HEK293 (cell line): ENCODE data around the gene GTF2IRD1.

Experiments
- CTCF ChIA-PET: fragments of 350-600 bp; formaldehyde crosslinking; extraction: SDS; loops from one replicate; lab custom pipeline; 2021; ENCODE audit warnings: antibody characterized with exemption; lab: Yijun Ruan, JAX
- POLR2A ChIA-PET: fragments of 300-600 bp; formaldehyde crosslinking; extraction: SDS; loops from one replicate; lab custom pipeline; 2020; ENCODE audit warnings: antibody characterized with exemption, inconsistent platforms; lab: Yijun Ruan, JAX
- H3K27ac ChIP-seq: fragments of 200-500 bp; sonication (Bioruptor generic); 2 replicates; pipeline ENCODE4 v1.5.1; 2014; ENCODE audit warnings: low read depth, low read length, control low read depth, inconsistent platforms; ENCODE audit errors: extremely low read depth
- H3K36me3 ChIP-seq, 2 experiments: fragments of 200-500 bp in 1 of 2; sonication (Bioruptor generic) in 1 of 2; 1 replicate in 1 of 2; 2 replicates in 1 of 2; pipeline ENCODE4 v1.5.1; 2014 to 2017; ENCODE audit warnings: inconsistent platforms in 2 of 2, low read length in 2 of 2; ENCODE audit not compliant: control insufficient read depth in 2 of 2, insufficient read depth in 1 of 2
- H3K4me1 ChIP-seq: fragments of 200-500 bp; sonication (Bioruptor generic); 2 replicates; pipeline ENCODE4 v1.5.1; 2014; ENCODE audit warnings: mild to moderate bottlenecking, low read length, inconsistent platforms; ENCODE audit not compliant: control insufficient read depth, insufficient read depth
- H3K4me3 ChIP-seq: 2 replicates; pipeline ENCODE4 v1.5.1; 2011; ENCODE audit warnings: low read depth, mild to moderate bottlenecking, control low read depth, low read length, moderate library complexity
- H3K9me3 ChIP-seq: fragments of 200-500 bp; sonication (Bioruptor generic); 2 replicates; pipeline ENCODE4 v1.5.1; 2014; ENCODE audit warnings: low read depth, low read length, inconsistent platforms; ENCODE audit not compliant: control insufficient read depth, insufficient read depth
- BCL11B ChIP-seq: fragments of 450-650 bp; formaldehyde crosslinking; IDR thresholded peaks from 2 replicates; pipeline ENCODE4 v1.5.1; 2016; ENCODE audit warnings: low read depth, missing biosample characterization, missing genetic modification characterization
- GLI2 ChIP-seq: fragments of 450-650 bp; formaldehyde crosslinking; IDR thresholded peaks from 2 replicates; pipeline ENCODE4; 2017; ENCODE audit warnings: missing biosample characterization, missing genetic modification characterization, low read depth, borderline replicate concordance
- GLIS2 ChIP-seq: fragments of 450-650 bp; formaldehyde crosslinking; IDR thresholded peaks from 2 replicates; pipeline ENCODE4 v1.5.1; 2016; ENCODE audit warnings: missing biosample characterization, missing genetic modification characterization
- MEIS1 ChIP-seq: sonication (generic); formaldehyde crosslinking; IDR thresholded peaks from 2 replicates; pipeline ENCODE4 v1.8.1; 2022; ENCODE audit warnings: missing genetic modification reagents, mild to moderate bottlenecking, borderline replicate concordance
- SALL2 ChIP-seq: fragments of 450-650 bp; formaldehyde crosslinking; IDR thresholded peaks from 2 replicates; pipeline ENCODE4 v1.5.0; 2017; ENCODE audit warnings: missing biosample characterization, mild to moderate bottlenecking, missing genetic modification characterization, borderline replicate concordance
- ZBTB8A ChIP-seq: fragments of 450-650 bp; formaldehyde crosslinking; IDR thresholded peaks from 2 replicates; pipeline ENCODE4 v1.5.1; 2016; ENCODE audit warnings: missing biosample characterization, missing genetic modification characterization
- ZFHX2 ChIP-seq: fragments of 450-650 bp; formaldehyde crosslinking; conservative IDR thresholded peaks from 2 replicates; pipeline ENCODE4 v1.5.1; 2016; ENCODE audit warnings: missing biosample characterization, missing genetic modification characterization
- ZFP3 ChIP-seq: fragments of 450-650 bp; formaldehyde crosslinking; IDR thresholded peaks from 2 replicates; pipeline ENCODE4 v1.5.1; 2016; ENCODE audit warnings: low read depth, missing biosample characterization, missing genetic modification characterization
- ZNF132 ChIP-seq: fragments of 450-650 bp; formaldehyde crosslinking; IDR thresholded peaks from 2 replicates; pipeline ENCODE4 v1.5.1; 2017; ENCODE audit warnings: missing biosample characterization, missing genetic modification characterization, borderline replicate concordance
- ZNF184 ChIP-seq: fragments of 450-650 bp; IDR thresholded peaks from 2 replicates; pipeline ENCODE4 v1.5.1; 2018; ENCODE audit warnings: missing biosample characterization, mild to moderate bottlenecking, missing genetic modification characterization
- ZNF341 ChIP-seq: fragments of 450-650 bp; formaldehyde crosslinking; IDR thresholded peaks from 2 replicates; pipeline ENCODE4; 2016; ENCODE audit warnings: low read depth, missing biosample characterization, missing genetic modification characterization
- ZNF48 ChIP-seq: fragments of 450-650 bp; formaldehyde crosslinking; IDR thresholded peaks from 2 replicates; pipeline ENCODE4 v1.5.1; 2016; ENCODE audit warnings: missing biosample characterization, missing genetic modification characterization
- ZNF530 ChIP-seq: fragments of 450-650 bp; formaldehyde crosslinking; IDR thresholded peaks from 2 replicates; pipeline ENCODE4 v1.5.1; 2016; ENCODE audit warnings: low read depth, missing biosample characterization, missing genetic modification characterization
- ZNF600 ChIP-seq: fragments of 450-650 bp; formaldehyde crosslinking; IDR thresholded peaks from 2 replicates; pipeline ENCODE4 v1.5.1; 2016; ENCODE audit warnings: missing biosample characterization, missing genetic modification characterization
- ZNF610 ChIP-seq: fragments of 450-650 bp; formaldehyde crosslinking; IDR thresholded peaks from 2 replicates; pipeline ENCODE4 v1.5.1; 2016; ENCODE audit warnings: missing biosample characterization, missing genetic modification characterization, borderline replicate concordance
- ZNF791 ChIP-seq: fragments of 450-650 bp; formaldehyde crosslinking; IDR thresholded peaks from 2 replicates; pipeline ENCODE4 v1.5.1; 2016; ENCODE audit warnings: missing biosample characterization, missing genetic modification characterization
- TF ChIP-seq, protein P1 (sequence below): fragments of 450-650 bp; formaldehyde crosslinking; IDR thresholded peaks from 2 replicates; pipeline ENCODE4 v1.5.1; 2016; ENCODE audit warnings: missing biosample characterization, missing genetic modification characterization
- TF ChIP-seq, protein P2 (sequence below): fragments of 450-650 bp; formaldehyde crosslinking; IDR thresholded peaks from 2 replicates; pipeline ENCODE4 v1.5.1; 2017; ENCODE audit warnings: missing biosample characterization, missing genetic modification characterization
- TF ChIP-seq, protein P3 (sequence below): fragments of 450-650 bp; formaldehyde crosslinking; IDR thresholded peaks from 2 replicates; pipeline ENCODE4 v1.5.1; 2017; ENCODE audit warnings: missing biosample characterization, missing genetic modification characterization

GTF2IRD1 gene

DNA sequence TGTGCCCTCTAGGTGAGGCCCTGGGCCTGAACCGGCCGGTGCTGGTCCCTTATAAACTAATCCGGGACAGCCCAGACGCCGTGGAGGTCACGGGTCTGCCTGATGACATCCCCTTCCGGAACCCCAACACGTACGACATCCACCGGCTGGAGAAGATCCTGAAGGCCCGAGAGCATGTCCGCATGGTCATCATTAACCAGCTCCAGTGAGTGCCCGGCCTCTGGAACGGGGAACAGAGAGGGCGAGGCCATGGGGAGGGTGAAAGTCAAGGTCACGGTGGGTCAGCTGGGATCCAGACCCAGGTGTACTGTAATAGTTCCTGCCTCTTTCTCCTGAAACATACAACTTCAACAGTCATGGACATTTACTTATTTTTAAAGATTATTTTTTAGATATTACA lies 137.1 kb downstream of the GTF2IRD1 start (continued):
- TF ChIP-seq, protein P1, sequence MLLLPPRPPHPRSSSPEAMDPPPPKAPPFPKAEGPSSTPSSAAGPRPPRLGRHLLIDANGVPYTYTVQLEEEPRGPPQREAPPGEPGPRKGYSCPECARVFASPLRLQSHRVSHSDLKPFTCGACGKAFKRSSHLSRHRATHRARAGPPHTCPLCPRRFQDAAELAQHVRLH (tag by site-specific recombination): no peak
- TF ChIP-seq ZNF791 (no peak), SALL2 (no peak), ZFP3 (tag by site-specific recombination) (no peak), ZNF184 (tag by site-specific recombination) (no peak), GLI2 (tag by site-specific recombination) (no peak), BCL11B (tag by site-specific recombination) (no peak)
- TF ChIP-seq, protein P2, sequence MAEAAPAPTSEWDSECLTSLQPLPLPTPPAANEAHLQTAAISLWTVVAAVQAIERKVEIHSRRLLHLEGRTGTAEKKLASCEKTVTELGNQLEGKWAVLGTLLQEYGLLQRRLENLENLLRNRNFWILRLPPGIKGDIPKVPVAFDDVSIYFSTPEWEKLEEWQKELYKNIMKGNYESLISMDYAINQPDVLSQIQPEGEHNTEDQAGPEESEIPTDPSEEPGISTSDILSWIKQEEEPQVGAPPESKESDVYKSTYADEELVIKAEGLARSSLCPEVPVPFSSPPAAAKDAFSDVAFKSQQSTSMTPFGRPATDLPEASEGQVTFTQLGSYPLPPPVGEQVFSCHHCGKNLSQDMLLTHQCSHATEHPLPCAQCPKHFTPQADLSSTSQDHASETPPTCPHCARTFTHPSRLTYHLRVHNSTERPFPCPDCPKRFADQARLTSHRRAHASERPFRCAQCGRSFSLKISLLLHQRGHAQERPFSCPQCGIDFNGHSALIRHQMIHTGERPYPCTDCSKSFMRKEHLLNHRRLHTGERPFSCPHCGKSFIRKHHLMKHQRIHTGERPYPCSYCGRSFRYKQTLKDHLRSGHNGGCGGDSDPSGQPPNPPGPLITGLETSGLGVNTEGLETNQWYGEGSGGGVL: no peak

DNA sequence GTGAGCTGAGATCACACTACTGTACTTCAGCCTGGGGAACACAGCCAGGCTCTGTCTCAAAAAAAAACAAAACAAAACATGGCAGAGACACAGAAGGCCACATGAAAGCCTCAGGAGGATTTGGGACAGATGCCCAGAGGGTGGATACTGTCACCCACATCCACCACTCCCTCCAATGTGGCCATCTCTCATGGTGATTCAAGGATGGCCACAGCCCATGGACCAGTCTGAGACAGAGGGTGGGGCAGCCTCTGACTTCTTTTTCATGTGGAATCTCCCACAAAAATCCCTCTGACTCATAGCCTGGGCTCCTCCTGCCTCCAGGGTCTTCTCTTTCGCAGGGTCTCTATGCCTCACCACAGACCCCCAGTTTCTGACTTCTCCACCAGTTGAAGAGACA lies 144.9 kb downstream of the GTF2IRD1 start:
- H3K9me3 ChIP-seq: no peaks in the 10 kb centered on the region
- CTCF ChIA-PET: interaction anchor here (0.6 kb wide), 2 partner anchors 90 to 308 kb away, joined by 3 read pairs; no protein-coding TSS in a partner anchor
- H3K27ac ChIP-seq: no peak overlapping the region
- TF ChIP-seq ZNF600 (tag by site-specific recombination): no peak
- no peak for TF ChIP-seq ZBTB8A (tag by site-specific recombination)
- TF ChIP-seq, protein P3, sequence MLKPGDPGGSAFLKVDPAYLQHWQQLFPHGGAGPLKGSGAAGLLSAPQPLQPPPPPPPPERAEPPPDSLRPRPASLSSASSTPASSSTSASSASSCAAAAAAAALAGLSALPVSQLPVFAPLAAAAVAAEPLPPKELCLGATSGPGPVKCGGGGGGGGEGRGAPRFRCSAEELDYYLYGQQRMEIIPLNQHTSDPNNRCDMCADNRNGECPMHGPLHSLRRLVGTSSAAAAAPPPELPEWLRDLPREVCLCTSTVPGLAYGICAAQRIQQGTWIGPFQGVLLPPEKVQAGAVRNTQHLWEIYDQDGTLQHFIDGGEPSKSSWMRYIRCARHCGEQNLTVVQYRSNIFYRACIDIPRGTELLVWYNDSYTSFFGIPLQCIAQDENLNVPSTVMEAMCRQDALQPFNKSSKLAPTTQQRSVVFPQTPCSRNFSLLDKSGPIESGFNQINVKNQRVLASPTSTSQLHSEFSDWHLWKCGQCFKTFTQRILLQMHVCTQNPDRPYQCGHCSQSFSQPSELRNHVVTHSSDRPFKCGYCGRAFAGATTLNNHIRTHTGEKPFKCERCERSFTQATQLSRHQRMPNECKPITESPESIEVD (tag by site-specific recombination): no peak
- TF ChIP-seq MEIS1 (CRISPR knock-in tag): no peak
- POLR2A ChIA-PET: no interaction called here
- H3K4me1 ChIP-seq: no peaks in the 10 kb centered on the region
- H3K4me3 ChIP-seq: no peak overlapping the region
- peaks cover 18 to 41% of the 10 kb centered on the region in 2 experiments; a peak in 2 of 3 replicates for H3K36me3 ChIP-seq

DNA sequence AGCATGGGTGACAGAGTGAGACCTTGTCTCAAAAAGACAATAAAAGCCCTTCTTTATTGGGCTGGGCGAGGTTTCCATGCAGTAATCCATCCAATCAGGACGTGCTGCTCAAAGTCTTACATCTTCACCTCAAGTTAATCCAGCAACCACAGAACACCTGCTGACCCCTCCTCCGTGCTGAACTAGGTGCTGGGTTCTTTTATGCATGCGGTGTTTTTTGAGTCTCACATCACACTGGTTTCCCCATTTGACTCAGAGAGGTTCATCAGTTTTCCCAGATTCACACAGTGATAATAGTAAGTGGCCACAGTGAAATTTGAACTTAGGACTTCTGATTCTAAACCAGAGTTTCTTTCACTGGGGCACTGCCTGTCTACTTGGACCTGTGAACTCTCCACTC lies 145.5 kb downstream of the GTF2IRD1 start:
- no peak overlapping the region for H3K27ac ChIP-seq
- H3K9me3 ChIP-seq: no peaks in the 10 kb centered on the region
- TF ChIP-seq GLIS2 (tag by site-specific recombination) (no peak), ZNF530 (tag by site-specific recombination) (no peak), ZNF610 (tag by site-specific recombination) (no peak), ZNF341 (tag by site-specific recombination) (no peak), ZNF48 (no peak), ZFHX2 (tag by site-specific recombination) (no peak), ZNF132 (tag by site-specific recombination) (no peak)
- ChIA-PET CTCF (no interaction called here), POLR2A (no interaction called here)
- H3K4me3 ChIP-seq: no peak overlapping the region
- peaks cover 14 to 40% of the 10 kb centered on the region in 2 experiments; a peak in 2 of 3 replicates for H3K36me3 ChIP-seq
- H3K4me1 ChIP-seq: no peaks in the 10 kb centered on the region
